ENCODE data around the gene RPS2. TPM values are rescaled to one million over a fixed set of nuclear protein-coding genes. Genes with fewer than 3 reads are reported as not detected.

The RPS2 gene
- total and polyA plus RNA-seq, 2 of the 8 experiments (the other 6 are each of a cell fraction or from before 2014, with no cell fraction given), result 4,042 to 16,783 TPM

- Histone ChIP-seq H3K4me2 (ENCODE audit: insufficient read depth in 1 of 2, low read depth in 2 of 2, low read length in 2 of 2) (0 out of 4 replicates have a peak overlapping the region, but pooled peaks of 1 of the 2 experiments have one; percentile 1), H3K18ac (ENCODE audit: extremely low read depth, low read length) (no peak overlapping the region; the same call in 1 of the 2 replicates), H3K36me3 (ENCODE audit: control insufficient read depth in 2 of 4, insufficient read depth in 4 of 4, low read length in 3 of 4) (peaks cover 0 to 7% (median 0%) of the 10 kb centered on the region in 4 experiments; a peak in 1 of 8 replicates), H3K14ac (ENCODE audit: insufficient read length) (no peak overlapping the region), H2BK120ac (replicated peaks; ENCODE audit: low read depth, low read length) (no peak overlapping the region), H3K23ac (ENCODE audit: insufficient read length) (no peak overlapping the region), H2BK15ac (ENCODE audit: low read length) (0 out of 2 replicates have a peak overlapping the region, but pooled peaks have one; percentile 29), H3K27ac (ENCODE audit: low read depth, low read length) (no peak overlapping the region), H4K8ac (ENCODE audit: extremely low read depth, insufficient read depth, low read length) (no peak overlapping the region), H3K4ac (replicated peaks; ENCODE audit: insufficient read length, low read depth, low read length) (no peak overlapping the region), H2AK5ac (ENCODE audit: low read depth, low read length) (no peak overlapping the region), H4K20me1 (replicated peaks in 1 of 2; ENCODE audit: control insufficient read depth in 1 of 2, insufficient read depth in 2 of 2, low read length in 2 of 2) (peaks cover 4 to 9% of the 10 kb centered on the region in 2 experiments), H3K79me2 (ENCODE audit: control insufficient read depth in 1 of 2, insufficient read depth in 2 of 2, low read length in 2 of 2) (no peaks in the 10 kb centered on the region), H3K4me1 (replicated peaks in 1 of 4; ENCODE audit: control insufficient read depth in 3 of 4, insufficient read depth in 4 of 4, low read length in 3 of 4) (peaks cover 0 to 30% (median 18%) of the 10 kb centered on the region in 4 experiments; a peak in 6 of 7 replicates), H3K9ac (replicated peaks in 1 of 4; ENCODE audit: extremely low read depth in 1 of 4, low read depth in 3 of 4, low read length in 3 of 4) (no peak overlapping the region), H2BK5ac (ENCODE audit: low read depth, low read length) (0 out of 2 replicates have a peak overlapping the region, but pooled peaks have one; percentile 66), H4K5ac (ENCODE audit: insufficient read length, low read depth, low read length) (no peak overlapping the region), H2AFZ (ENCODE audit: low read length) (no peak overlapping the region), H4K91ac (replicated peaks; ENCODE audit: insufficient read length, low read length) (no peak overlapping the region), H3K27me3 (replicated peaks in 1 of 4; ENCODE audit: control insufficient read depth in 3 of 4, extremely low read depth in 1 of 4, insufficient read depth in 3 of 4, low read length in 3 of 4) (peaks cover 31 to 56% (median 49%) of the 10 kb centered on the region in 4 experiments), H3K9me3 (ENCODE audit: insufficient read depth in 2 of 2, low read depth in 1 of 2, low read length in 1 of 2) (no peaks in the 10 kb centered on the region), H3K56ac (replicated peaks; ENCODE audit: insufficient read length, low read depth, low read length) (no peak overlapping the region), H3K4me3 (ENCODE audit: extremely low read depth in 1 of 4, insufficient read depth in 2 of 4, low read depth in 3 of 4, low read length in 4 of 4) (no peak overlapping the region), H2BK12ac (ENCODE audit: low read depth, low read length) (0 out of 2 replicates have a peak overlapping the region, but pooled peaks have one; percentile 68), H3K79me1 (ENCODE audit: low read depth, low read length) (no peaks in the 10 kb centered on the region), H3K23me2 (ENCODE audit: low read depth, low read length) (peaks cover 7% of the 10 kb centered on the region; the same call in 1 of the 2 replicates), H2BK20ac (ENCODE audit: low read length) (peak overlapping the region; percentile 32; the same call in 1 of the 2 replicates)
- no peak for DNase-seq (ENCODE audit: low read depth in 1 of 2, low spot score in 2 of 2)
- TF ChIP-seq BCL11A (IDR thresholded peaks at IDR 0.05; ENCODE audit: low read depth in 2 of 2, low read length in 2 of 2) (no peak), KDM4A (IDR thresholded peaks at IDR 0.05; ENCODE audit: low read depth, low read length, severe bottlenecking) (no peak), TCF12 (IDR thresholded peaks at IDR 0.05; ENCODE audit: low read depth, low read length) (no peak), EZH2 (IDR thresholded peaks at IDR 0.05; ENCODE audit: low read depth, low read length, severe bottlenecking) (peak; percentile 22), MAFK (IDR thresholded peaks at IDR 0.05; ENCODE audit: low read depth, low read length) (no peak), ZNF274 (IDR thresholded peaks at IDR 0.05; ENCODE audit: borderline replicate concordance, extremely low read depth, low read length) (no peak)
- 65% methylated on average over 8 of the region's 8 CpGs; no CpG with 5 or more reads in 1 of the 2 experiments for WGBS, 2 experiments (ENCODE audit: extremely low coverage in 1 of 2, insufficient coverage in 1 of 2, insufficient read length in 1 of 2, insufficient replicate concordance in 2 of 2, low coverage in 1 of 2, low lambda C conversion rate in 2 of 2, missing lambda C conversion rate in 1 of 2)
- FAIRE-seq, result no peak
- ChIA-PET CTCF (ENCODE audit: partially characterized antibody) (interaction anchor here (1.1 to 4.0 kb wide), 6 partner anchors 9 to 52 kb away, joined by 4 to 19 read pairs (median 8); no protein-coding TSS in a partner anchor), POLR2A (ENCODE audit: partially characterized antibody) (interaction anchor here (0.9 to 2.8 kb wide), 5 partner anchors 9 to 142 kb away, joined by 3 to 8 read pairs (median 6); partner anchors contain the start of genes EME2, FAHD1, HAGH and MRPS34)
These were observed 49.6 kb downstream of the RPS2 start for GRCh38 chr16:1914988-1915387.

Data from H1 (cell line).